Peyer's patch (tissue), 4 donors: ENCODE results near the gene ZFAND5.

Experiments used
- CTCF ChIP-seq, 6 experiments: fragments of 450-650 bp in 4 of 6; fragments of 200-600 bp in 2 of 6; sonication (generic) in 1 of 6; IDR thresholded peaks; one replicate each; pipeline ENCODE4 v1.5.1; 2017 to 2019; ENCODE audit warnings: antibody characterized with exemption in 6 of 6, mild to moderate bottlenecking in 3 of 6, moderate library complexity in 1 of 6
- POLR2A ChIP-seq, 2 donors: fragments of 450-650 bp; IDR thresholded peaks; one replicate each; pipeline ENCODE4 v1.5.1; 2017; ENCODE audit warnings: antibody characterized with exemption in 2 of 2, mild to moderate bottlenecking in 2 of 2, moderate library complexity in 2 of 2

GRCh38 chr9:72364679-72365524, at the start of gene ZFAND5:
- TF ChIP-seq CTCF (IDR thresholded peaks at IDR 0.05): peak in 3 of 6 experiments; percentile 11 to 25 (median 13)
- TF ChIP-seq POLR2A (IDR thresholded peaks at IDR 0.05): peak; percentile 99 to 100
